Upper lobe of right lung (tissue), 1 donor: ENCODE results near the gene SLC6A1. TPM values are rescaled to one million over a fixed set of nuclear protein-coding genes. Genes with fewer than 3 reads are reported as not detected.
"Not testable (repeated sequence)": the region's sequence is repeated elsewhere in the genome, so short reads cannot be mapped to it uniquely, and the experiment has no call there.

ENCODE experiments used
- ATAC-seq: fragments of 200-7000 bp; cut with Tn5 transposase; one replicate; pipeline ENCODE4 v1.9.1; 2020; ENCODE audit warnings: mild to moderate bottlenecking, moderate library complexity
- DNase-seq: peaks from one replicate; pipeline ENCODE4 v3.0.0-alpha.2; 2020
- H3K27ac ChIP-seq: fragments of 200-600 bp; one replicate; pipeline ENCODE4 v1.8.0; 2022
- H3K27me3 ChIP-seq: fragments of 200-600 bp; one replicate; pipeline ENCODE4 v1.8.0; 2022; ENCODE audit warnings: mild to moderate bottlenecking
- H3K36me3 ChIP-seq: fragments of 200-600 bp; one replicate; pipeline ENCODE4 v1.8.0; 2022
- H3K4me1 ChIP-seq: fragments of 200-600 bp; one replicate; pipeline ENCODE4 v1.8.0; 2022
- H3K4me3 ChIP-seq: fragments of 200-600 bp; one replicate; pipeline ENCODE4 v1.8.0; 2022; ENCODE audit warnings: mild to moderate bottlenecking
- H3K9me3 ChIP-seq: fragments of 200-600 bp; one replicate; pipeline ENCODE4 v1.8.0; 2022
- CTCF ChIP-seq: fragments of 200-600 bp; IDR thresholded peaks from one replicate; pipeline ENCODE4 v1.8.0; 2022; ENCODE audit warnings: antibody characterized with exemption
- intact Hi-C: fragments of 100-400 bp; cut with DNase I; formaldehyde crosslinking; loops from one replicate; pipeline ENCODE4 v1.11.0; 2022
- total RNA-seq: library from RNA; stranded (reverse); fragmentation: NEBNext Ultra II Directional; extraction: Animal tissue kit (Norgen Biotek cat#: 25700); gene quantifications from one replicate; pipeline ENCODE4 v1.2.1, GENCODE V29; 2021
- donor health status: DM: no; HTN: yes; CAD: no; lungs with severe emphysema.

SLC6A1 gene
- total RNA-seq, 1 donor from 2014 or later: 0.84 TPM

GRCh38 chr3:11059090-11059798 is 66.7 kb downstream of the SLC6A1 start:
- H3K4me3 ChIP-seq: no peak overlapping the region
- peak; percentile 78 for TF ChIP-seq CTCF
- H3K36me3 ChIP-seq: no peaks in the 10 kb centered on the region
- no peak overlapping the region for H3K27ac ChIP-seq
- intact Hi-C loops: loop anchor here (5.0 kb wide), 1 partner anchor 302 kb away; no protein-coding TSS in a partner anchor
- DNase-seq (no peak), ATAC-seq (peak; percentile 88)
- H3K9me3 ChIP-seq: no peaks in the 10 kb centered on the region
- peaks cover 13% of the 10 kb centered on the region for H3K27me3 ChIP-seq
- peaks cover 4% of the 10 kb centered on the region for H3K4me1 ChIP-seq

GRCh38 chr3:11059799-11060115 is 67.2 kb downstream of the SLC6A1 start:
- no peak for TF ChIP-seq CTCF
- Histone ChIP-seq H3K36me3 (no peaks in the 10 kb centered on the region), H3K4me3 (no peak overlapping the region), H3K4me1 (peaks cover 4% of the 10 kb centered on the region), H3K27me3 (peaks cover 13% of the 10 kb centered on the region), H3K27ac (no peak overlapping the region), H3K9me3 (no peaks in the 10 kb centered on the region)
- no peak for ATAC-seq
- intact Hi-C loops: loop anchor here (5.0 kb wide), 1 partner anchor 302 kb away; no protein-coding TSS in a partner anchor
- DNase-seq: no peak

GRCh38 chr3:11060500-11061251 is 68.1 kb downstream of the SLC6A1 start:
- H3K4me1 ChIP-seq: peaks cover 4% of the 10 kb centered on the region
- H3K27ac ChIP-seq: no peak overlapping the region
- no peaks in the 10 kb centered on the region for H3K9me3 ChIP-seq
- H3K4me3 ChIP-seq: peak overlapping the region; percentile 21
- peak; percentile 91 for ATAC-seq
- no peaks in the 10 kb centered on the region for H3K36me3 ChIP-seq
- H3K27me3 ChIP-seq: peaks cover 13% of the 10 kb centered on the region
- DNase-seq: peak; percentile 87
- intact Hi-C loops: no loop called here
- TF ChIP-seq CTCF: peak; percentile 90

- intact Hi-C loops, H3K27ac ChIP-seq, H3K4me3 ChIP-seq, DNase-seq, ATAC-seq, H3K4me1 ChIP-seq, H3K9me3 ChIP-seq, H3K36me3 ChIP-seq: not testable (repeated sequence)
- H3K27me3 ChIP-seq: peaks cover 13% of the 10 kb centered on the region
Observed at GRCh38 chr3:11061268-11061871, 68.8 kb downstream of the SLC6A1 start.

- H3K4me3 ChIP-seq: no peak overlapping the region
- H3K4me1 ChIP-seq: peaks cover 4% of the 10 kb centered on the region
- ATAC-seq (no peak), DNase-seq (no peak)
- H3K27me3 ChIP-seq: peaks cover 13% of the 10 kb centered on the region
- no peak overlapping the region for H3K27ac ChIP-seq
- TF ChIP-seq CTCF: no peak
- no peaks in the 10 kb centered on the region for H3K9me3 ChIP-seq
- intact Hi-C loops: no loop called here
- no peaks in the 10 kb centered on the region for H3K36me3 ChIP-seq
Observed at GRCh38 chr3:11062704-11063103, 70.2 kb downstream of the SLC6A1 start.
